ENCODE measurements around the gene ITGAX.
"Not testable (repeated sequence)": the region's sequence is repeated elsewhere in the genome, so short reads cannot be mapped to it uniquely, and the experiment has no call there.

ITGAX gene

GRCh38 chr16:31354394-31355291, at the start of gene ITGAX:
Gene ITGAX (plus strand): TSS chr16:31355176. CDS start chr16:31355255, 79 bp downstream.
- DNase-seq, result peak; percentile 69

DNA sequence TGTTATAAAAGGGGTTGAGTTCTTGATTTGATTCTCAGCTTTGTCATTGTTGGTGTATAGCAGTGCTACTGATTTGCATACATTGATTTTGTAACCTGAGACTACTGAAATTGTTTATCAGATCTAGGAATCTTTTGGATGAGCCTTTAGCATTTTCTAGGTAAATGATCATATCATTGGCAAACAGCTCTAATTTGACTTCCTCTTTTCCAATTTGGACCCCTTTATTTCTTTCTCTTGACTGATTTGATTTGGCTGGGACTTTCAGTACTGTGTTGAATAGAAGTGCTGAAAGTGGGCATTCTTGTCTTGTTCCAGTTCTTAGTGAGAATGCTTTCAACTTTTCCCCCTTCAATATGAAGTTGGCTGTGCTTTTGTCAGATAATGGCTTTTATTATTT, 49.8 kb upstream of the ITGAX start:
- DNase-seq, result no peak

DNA sequence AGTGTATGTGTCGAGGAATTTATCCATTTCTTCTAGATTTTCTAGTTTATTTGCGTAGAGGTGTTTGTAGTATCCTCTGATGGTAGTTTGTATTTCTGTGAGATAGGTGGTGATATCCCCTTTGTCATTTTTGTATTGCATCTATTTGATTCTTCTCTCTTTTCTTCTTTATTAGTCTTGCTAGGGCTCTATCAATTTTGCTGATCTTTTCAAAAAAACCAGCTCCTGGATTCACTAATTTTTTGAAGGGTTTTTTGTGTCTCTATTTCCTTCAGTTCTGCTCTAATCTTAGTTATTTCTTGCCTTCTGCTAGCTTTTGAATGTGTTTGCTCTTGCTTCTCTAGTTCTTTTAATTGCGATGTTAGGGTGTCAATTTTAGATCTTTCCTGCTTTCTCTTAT, 46.6 kb upstream of the ITGAX start:
- not testable (repeated sequence) for DNase-seq

DNA sequence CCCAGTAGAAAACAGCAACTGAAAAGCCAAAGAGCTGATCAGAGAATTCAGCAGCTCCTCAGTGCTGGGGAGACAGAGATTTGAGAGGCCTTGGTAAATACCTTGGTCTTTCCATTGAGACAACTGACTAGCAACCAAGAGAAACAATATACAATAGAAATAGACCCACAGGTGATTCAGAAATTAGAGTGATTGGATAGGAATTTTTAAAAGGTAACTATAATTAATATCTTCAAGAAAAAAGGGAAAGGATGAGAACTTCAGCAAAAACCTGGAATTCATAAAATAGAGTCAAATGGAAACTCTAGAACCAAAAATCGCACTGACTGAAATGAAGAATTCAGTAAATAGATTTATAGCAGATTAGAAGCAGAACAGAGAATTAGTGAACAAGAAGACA, 32.5 kb upstream of the ITGAX start:
- no peak for DNase-seq

DNA sequence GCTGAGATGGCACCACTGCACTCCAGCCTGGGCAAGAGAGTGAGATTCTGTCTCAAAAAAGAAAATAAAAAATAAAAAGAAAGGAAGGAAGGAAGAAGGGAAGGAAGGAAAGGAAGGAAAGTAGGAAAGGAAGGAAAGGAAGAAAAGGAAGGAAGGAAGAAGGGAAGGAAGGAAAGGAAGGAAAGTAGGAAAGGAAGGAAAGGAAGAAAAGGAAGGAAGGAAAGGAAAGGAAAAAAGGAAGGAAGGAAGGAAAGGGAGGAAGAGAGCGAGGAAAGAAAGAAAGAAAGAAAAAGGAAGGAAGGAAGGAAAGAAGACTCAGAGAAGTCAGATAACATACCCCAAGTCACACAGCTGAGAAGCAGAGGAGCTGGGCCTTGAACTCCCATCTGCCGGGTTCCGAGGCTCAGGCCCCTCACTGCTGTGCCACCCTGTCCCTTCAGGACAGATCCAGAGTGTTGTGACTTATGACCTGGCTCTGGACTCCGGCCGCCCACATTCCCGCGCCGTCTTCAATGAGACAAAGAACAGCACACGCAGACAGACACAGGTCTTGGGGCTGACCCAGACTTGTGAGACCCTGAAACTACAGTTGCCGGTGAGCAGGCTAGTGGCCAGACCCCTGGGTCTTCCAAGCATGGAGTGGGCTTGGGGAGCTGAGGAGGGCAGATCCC, 30.9 kb upstream of the ITGAX start:
- no peak for DNase-seq

DNA sequence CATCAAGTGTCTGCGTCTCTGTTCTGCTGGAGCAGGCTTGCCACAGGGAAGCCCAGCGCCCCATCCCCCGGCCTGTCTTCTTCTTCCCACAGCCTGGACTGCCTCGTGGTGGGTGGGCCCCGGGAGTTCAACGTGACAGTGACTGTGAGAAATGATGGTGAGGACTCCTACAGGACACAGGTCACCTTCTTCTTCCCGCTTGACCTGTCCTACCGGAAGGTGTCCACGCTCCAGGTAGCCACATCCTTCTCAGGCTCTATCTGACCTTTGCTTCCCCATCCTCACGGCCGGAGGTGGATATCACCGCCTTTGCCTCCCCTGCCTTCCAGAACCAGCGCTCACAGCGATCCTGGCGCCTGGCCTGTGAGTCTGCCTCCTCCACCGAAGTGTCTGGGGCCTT, 29.8 kb upstream of the ITGAX start:
- no peak for DNase-seq

- no peak for DNase-seq
These were observed 27.2 kb upstream of the ITGAX start for GRCh38 chr16:31327646-31328225.

GRCh38 chr16:31328322-31329052, 26.5 kb upstream of the ITGAX start:
- DNase-seq, result no peak

- DNase-seq, result no peak
These were observed 25.1 kb upstream of the ITGAX start for GRCh38 chr16:31329671-31330552.

DNA sequence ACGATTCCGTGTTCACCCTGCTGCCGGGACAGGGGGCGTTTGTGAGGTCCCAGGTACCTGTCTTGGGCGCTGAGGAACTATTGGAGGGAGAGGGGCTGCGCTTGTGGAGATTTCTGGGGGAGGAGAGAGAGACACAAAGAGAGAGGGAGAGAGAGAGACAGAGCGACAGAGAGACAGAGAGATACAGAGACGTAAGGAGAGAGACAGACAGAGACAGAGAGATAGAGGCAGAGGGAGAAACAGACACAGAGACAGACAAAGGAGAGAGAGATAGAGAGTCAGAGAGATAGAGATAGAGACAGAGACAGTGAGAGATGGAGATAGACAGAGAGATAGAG, 24.5 kb upstream of the ITGAX start:
- no peak for DNase-seq

- DNase-seq, result no peak
These were observed 23.7 kb upstream of the ITGAX start for GRCh38 chr16:31331141-31331764.

GRCh38 chr16:31331807-31332301, 23.1 kb upstream of the ITGAX start:
- no peak for DNase-seq

GRCh38 chr16:31332544-31332943, 22.4 kb upstream of the ITGAX start:
- no peak for DNase-seq

GRCh38 chr16:31333686-31334649, 21.0 kb upstream of the ITGAX start:
- DNase-seq, result peak; percentile 45

DNA sequence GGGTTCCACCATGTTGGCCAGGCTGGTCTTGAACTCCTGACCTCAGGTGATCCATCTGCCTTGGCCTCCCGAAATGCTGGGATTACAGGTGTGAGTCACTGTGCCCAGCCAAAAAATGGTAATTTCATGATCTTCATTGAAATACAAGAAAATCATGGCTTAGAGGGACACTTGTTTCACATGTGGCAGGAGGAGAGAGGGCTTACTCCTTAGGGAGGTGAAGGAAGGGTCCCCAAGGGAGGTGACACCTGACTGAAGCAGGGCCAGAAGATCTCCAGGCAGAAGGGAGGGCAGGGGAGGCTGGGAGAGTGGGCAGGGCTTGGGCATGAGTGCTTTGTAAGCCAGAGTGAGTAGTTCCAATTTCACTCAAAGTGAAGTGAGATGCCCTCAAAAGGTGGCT, 20.0 kb upstream of the ITGAX start:
- DNase-seq, result no peak

DNA sequence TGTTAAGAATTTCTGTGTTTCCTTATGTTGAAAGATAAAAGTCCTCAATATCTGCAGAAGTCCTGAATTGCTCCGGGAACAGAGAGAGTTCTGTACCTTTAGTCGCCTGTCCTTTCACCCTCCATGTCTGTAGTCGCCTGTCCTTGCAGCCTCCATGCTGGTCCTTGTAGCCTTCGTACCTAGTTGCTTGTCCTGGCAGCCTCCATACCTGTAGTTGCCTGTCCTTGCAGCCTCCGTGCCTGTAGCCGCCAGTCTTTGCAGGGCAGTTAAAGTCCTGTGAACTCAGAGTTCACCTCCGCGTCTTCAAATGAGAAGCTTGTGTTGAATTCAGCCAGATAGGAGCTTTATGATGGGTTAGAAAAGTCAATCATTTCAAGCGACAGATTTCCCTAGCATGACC, 19.5 kb upstream of the ITGAX start:
- DNase-seq, result no peak

GRCh38 chr16:31338166-31338685, 16.8 kb upstream of the ITGAX start:
- not testable (repeated sequence) for DNase-seq

GRCh38 chr16:31344712-31345111, 10.3 kb upstream of the ITGAX start:
- DNase-seq, result peak; percentile 41

- DNase-seq, result peak; percentile 59
These were observed 7.5 kb upstream of the ITGAX start for GRCh38 chr16:31347445-31347844.

GRCh38 chr16:31348579-31348978, 6.4 kb upstream of the ITGAX start:
- peak; percentile 62 for DNase-seq

Data from MV-4-11 (cell line).